Thyroid gland (tissue), 4 donors: ENCODE measurements around the gene RINT1.

ENCODE experiments used
- POLR2A ChIP-seq, 2 donors: fragments of 450-650 bp; IDR thresholded peaks; one replicate each; pipeline ENCODE4 v1.6.1; 2017; ENCODE audit warnings: antibody characterized with exemption in 2 of 2, mild to moderate bottlenecking in 2 of 2, moderate library complexity in 1 of 2
- TF ChIP-seq, protein P1 (sequence below), 6 experiments: fragments of 200-600 bp in 3 of 6; fragments of 450-650 bp in 3 of 6; sonication (generic) in 3 of 6; IDR thresholded peaks; one replicate each; pipeline ENCODE4 v1.5.1; 2016 to 2019; ENCODE audit warnings: antibody characterized with exemption in 6 of 6, mild to moderate bottlenecking in 2 of 6, inconsistent platforms in 1 of 6, moderate library complexity in 1 of 6

DNA sequence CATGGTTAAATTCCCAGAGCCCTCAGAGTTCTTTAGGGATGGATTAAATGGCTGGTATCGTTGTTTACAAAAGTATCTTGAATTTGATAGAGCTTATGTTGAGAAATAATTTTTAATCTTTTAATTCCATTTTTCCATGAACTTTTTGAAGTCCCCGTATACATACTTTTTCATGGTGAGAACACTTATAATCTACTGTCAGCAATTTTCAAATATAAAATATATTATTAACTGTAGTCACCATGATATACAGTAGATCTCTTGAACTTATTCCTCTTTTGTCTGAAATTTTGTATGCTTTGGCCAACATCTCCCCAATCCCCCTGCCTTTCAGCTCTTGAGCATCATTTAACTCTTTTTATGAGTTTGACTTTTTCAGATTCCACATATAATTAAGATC is 39.9 kb downstream of the RINT1 start:
- TF ChIP-seq, protein P1, sequence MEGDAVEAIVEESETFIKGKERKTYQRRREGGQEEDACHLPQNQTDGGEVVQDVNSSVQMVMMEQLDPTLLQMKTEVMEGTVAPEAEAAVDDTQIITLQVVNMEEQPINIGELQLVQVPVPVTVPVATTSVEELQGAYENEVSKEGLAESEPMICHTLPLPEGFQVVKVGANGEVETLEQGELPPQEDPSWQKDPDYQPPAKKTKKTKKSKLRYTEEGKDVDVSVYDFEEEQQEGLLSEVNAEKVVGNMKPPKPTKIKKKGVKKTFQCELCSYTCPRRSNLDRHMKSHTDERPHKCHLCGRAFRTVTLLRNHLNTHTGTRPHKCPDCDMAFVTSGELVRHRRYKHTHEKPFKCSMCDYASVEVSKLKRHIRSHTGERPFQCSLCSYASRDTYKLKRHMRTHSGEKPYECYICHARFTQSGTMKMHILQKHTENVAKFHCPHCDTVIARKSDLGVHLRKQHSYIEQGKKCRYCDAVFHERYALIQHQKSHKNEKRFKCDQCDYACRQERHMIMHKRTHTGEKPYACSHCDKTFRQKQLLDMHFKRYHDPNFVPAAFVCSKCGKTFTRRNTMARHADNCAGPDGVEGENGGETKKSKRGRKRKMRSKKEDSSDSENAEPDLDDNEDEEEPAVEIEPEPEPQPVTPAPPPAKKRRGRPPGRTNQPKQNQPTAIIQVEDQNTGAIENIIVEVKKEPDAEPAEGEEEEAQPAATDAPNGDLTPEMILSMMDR (IDR thresholded peaks at IDR 0.05), result no peak
- no peak for TF ChIP-seq POLR2A (IDR thresholded peaks at IDR 0.05)
